Measurements from ENCODE around the gene GLDC.

GRCh38 chr9:6660512-6660911, 15.0 kb upstream of the GLDC start:
- no peak for TF ChIP-seq SIX5 (IDR thresholded peaks at IDR 0.05; ENCODE audit: low read depth, low read length, severe bottlenecking)
- TF ChIP-seq TCF12 (IDR thresholded peaks at IDR 0.05; ENCODE audit: low read depth, low read length): no peak
- TF ChIP-seq, protein P1, sequence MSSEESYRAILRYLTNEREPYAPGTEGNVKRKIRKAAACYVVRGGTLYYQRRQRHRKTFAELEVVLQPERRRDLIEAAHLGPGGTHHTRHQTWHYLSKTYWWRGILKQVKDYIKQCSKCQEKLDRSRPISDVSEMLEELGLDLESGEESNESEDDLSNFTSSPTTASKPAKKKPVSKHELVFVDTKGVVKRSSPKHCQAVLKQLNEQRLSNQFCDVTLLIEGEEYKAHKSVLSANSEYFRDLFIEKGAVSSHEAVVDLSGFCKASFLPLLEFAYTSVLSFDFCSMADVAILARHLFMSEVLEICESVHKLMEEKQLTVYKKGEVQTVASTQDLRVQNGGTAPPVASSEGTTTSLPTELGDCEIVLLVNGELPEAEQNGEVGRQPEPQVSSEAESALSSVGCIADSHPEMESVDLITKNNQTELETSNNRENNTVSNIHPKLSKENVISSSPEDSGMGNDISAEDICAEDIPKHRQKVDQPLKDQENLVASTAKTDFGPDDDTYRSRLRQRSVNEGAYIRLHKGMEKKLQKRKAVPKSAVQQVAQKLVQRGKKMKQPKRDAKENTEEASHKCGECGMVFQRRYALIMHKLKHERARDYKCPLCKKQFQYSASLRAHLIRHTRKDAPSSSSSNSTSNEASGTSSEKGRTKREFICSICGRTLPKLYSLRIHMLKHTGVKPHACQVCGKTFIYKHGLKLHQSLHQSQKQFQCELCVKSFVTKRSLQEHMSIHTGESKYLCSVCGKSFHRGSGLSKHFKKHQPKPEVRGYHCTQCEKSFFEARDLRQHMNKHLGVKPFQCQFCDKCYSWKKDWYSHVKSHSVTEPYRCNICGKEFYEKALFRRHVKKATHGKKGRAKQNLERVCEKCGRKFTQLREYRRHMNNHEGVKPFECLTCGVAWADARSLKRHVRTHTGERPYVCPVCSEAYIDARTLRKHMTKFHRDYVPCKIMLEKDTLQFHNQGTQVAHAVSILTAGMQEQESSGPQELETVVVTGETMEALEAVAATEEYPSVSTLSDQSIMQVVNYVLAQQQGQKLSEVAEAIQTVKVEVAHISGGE (CRISPR knock-in tag; IDR thresholded peaks at IDR 0.05): no peak
- TF ChIP-seq, protein P2, sequence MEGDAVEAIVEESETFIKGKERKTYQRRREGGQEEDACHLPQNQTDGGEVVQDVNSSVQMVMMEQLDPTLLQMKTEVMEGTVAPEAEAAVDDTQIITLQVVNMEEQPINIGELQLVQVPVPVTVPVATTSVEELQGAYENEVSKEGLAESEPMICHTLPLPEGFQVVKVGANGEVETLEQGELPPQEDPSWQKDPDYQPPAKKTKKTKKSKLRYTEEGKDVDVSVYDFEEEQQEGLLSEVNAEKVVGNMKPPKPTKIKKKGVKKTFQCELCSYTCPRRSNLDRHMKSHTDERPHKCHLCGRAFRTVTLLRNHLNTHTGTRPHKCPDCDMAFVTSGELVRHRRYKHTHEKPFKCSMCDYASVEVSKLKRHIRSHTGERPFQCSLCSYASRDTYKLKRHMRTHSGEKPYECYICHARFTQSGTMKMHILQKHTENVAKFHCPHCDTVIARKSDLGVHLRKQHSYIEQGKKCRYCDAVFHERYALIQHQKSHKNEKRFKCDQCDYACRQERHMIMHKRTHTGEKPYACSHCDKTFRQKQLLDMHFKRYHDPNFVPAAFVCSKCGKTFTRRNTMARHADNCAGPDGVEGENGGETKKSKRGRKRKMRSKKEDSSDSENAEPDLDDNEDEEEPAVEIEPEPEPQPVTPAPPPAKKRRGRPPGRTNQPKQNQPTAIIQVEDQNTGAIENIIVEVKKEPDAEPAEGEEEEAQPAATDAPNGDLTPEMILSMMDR (IDR thresholded peaks at IDR 0.05 in 2 of 3, conservative IDR thresholded peaks at IDR 0.05 in 1 of 3; ENCODE audit: control insufficient read depth in 2 of 3, extremely low read depth in 1 of 3, insufficient read depth in 1 of 3, low read depth in 3 of 3, low read length in 3 of 3): no peak
- no peak for TF ChIP-seq POLR2AphosphoS5 (IDR thresholded peaks at IDR 0.05; ENCODE audit: low read length)
- no peak for TF ChIP-seq E2F4 (IDR thresholded peaks at IDR 0.05; ENCODE audit: low read depth, low read length)
- TF ChIP-seq FOS (IDR thresholded peaks at IDR 0.05; ENCODE audit: borderline replicate concordance, extremely low read depth, insufficient read length): no peak
- no peak for TF ChIP-seq TAF1 (IDR thresholded peaks at IDR 0.05; ENCODE audit: borderline replicate concordance, low read depth, low read length)

Measured in GM12878 (cell line).